ENCODE measurements around the gene KCNMB4. TPM values are rescaled to one million over a fixed set of nuclear protein-coding genes. Genes with fewer than 3 reads are reported as not detected.

KCNMB4 gene
- total and polyA plus RNA-seq, 2 of the 4 experiments (the other 2 are of a cell fraction): 0.90 to 1.1 TPM

DNA sequence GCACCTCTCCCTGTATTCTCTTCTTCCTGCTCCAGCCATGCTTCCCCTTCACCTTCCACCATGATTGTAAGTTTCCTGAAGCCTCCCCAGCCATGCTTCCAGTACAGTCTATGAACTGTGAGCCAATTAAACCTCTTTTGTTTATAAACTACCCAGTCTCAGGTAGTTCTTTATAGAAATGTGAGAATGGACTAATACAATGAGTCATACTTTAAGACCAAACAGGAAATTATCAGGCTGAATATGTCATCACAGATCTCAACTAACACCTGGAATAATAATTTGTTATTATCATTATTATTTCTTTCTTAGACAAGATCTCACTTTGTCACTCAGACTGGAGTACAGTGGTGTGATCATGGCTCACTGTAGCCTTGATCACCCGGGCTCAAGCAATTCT is 85.4 kb downstream of the KCNMB4 start:
- BruUV-seq (replicated peaks): no TSS peak
- no CpG with 5 or more reads among the region's 1 CpG for WGBS, 2 experiments (ENCODE audit: extremely low coverage in 2 of 2, insufficient read length in 1 of 2)
- POLR2A ChIA-PET (ENCODE audit: unreplicated experiment): no interaction called here

More for the DNA sequence above, 85.4 kb downstream of the KCNMB4 start:
- no peaks in the 10 kb centered on the region for H3K9me1 ChIP-seq (ENCODE audit: insufficient read depth, low read length)
- intact Hi-C loops (cut with micrococcal nuclease) (no loop called here), in situ Hi-C loops (cut with MboI; ENCODE audit: low sequenced_read_pairs) (no loop called here), dilution Hi-C loops (cut with HindIII; ENCODE audit: low sequenced_read_pairs, unreplicated experiment) (no loop called here)
- no peak overlapping the region for H3K18ac ChIP-seq (ENCODE audit: low read depth, low read length)
- H3K4ac ChIP-seq (ENCODE audit: low read depth, low read length): no peak overlapping the region
- H3K56ac ChIP-seq (ENCODE audit: extremely low read depth, insufficient read depth, low read length): no peak overlapping the region
- H2BK5ac ChIP-seq (ENCODE audit: low read depth, low read length, poor library complexity, severe bottlenecking): no peak overlapping the region
- no peak overlapping the region for H4K8ac ChIP-seq (ENCODE audit: low read depth in 2 of 2, low read length in 2 of 2)
- H3K36me3 ChIP-seq (ENCODE audit: control insufficient read depth, insufficient read depth, low read length): no peaks in the 10 kb centered on the region
- H2AFZ ChIP-seq (replicated peaks; ENCODE audit: low read length, poor library complexity): no peak overlapping the region
- no peak overlapping the region for H3K14ac ChIP-seq (replicated peaks; ENCODE audit: low read depth, low read length)
- H3K9me3 ChIP-seq (ENCODE audit: control insufficient read depth, insufficient read depth, low read length): no peaks in the 10 kb centered on the region; the same call in 1 of the 2 replicates
- no peak overlapping the region for H4K5ac ChIP-seq (ENCODE audit: low read depth, low read length)
- no peak overlapping the region for H3K23ac ChIP-seq (ENCODE audit: low read depth, low read length)
- no peak overlapping the region for H3K27ac ChIP-seq (ENCODE audit: insufficient read depth, low read length)
- DNase-seq (no peak), ATAC-seq (ENCODE audit: low read depth) (no peak)
- H3K9ac ChIP-seq (ENCODE audit: low read depth, low read length): no peak overlapping the region
- no peak overlapping the region for H3K4me3 ChIP-seq (ENCODE audit: insufficient read depth, low read depth, low read length)
- no peak overlapping the region for H2AK9ac ChIP-seq (replicated peaks; ENCODE audit: low read depth, low read length, poor library complexity)
- no peak overlapping the region for H2BK20ac ChIP-seq (ENCODE audit: low read depth, low read length)
- H2BK15ac ChIP-seq (ENCODE audit: low read depth, low read length): no peak overlapping the region
- no peak overlapping the region for H2AK5ac ChIP-seq (ENCODE audit: low read depth, low read length)
- no peak for TF ChIP-seq MAFK (IDR thresholded peaks at IDR 0.05; ENCODE audit: low read depth, low read length)
- TF ChIP-seq RAD21 (IDR thresholded peaks at IDR 0.05; ENCODE audit: low read length): no peak
- TF ChIP-seq NFE2L2 (IDR thresholded peaks at IDR 0.05; ENCODE audit: low read depth, low read length): no peak
- TF ChIP-seq MXI1 (IDR thresholded peaks at IDR 0.05; ENCODE audit: borderline replicate concordance, low read depth, low read length): no peak
- TF ChIP-seq MAZ (IDR thresholded peaks at IDR 0.05; ENCODE audit: borderline replicate concordance, low read depth, low read length): no peak
- TF ChIP-seq, protein P1, sequence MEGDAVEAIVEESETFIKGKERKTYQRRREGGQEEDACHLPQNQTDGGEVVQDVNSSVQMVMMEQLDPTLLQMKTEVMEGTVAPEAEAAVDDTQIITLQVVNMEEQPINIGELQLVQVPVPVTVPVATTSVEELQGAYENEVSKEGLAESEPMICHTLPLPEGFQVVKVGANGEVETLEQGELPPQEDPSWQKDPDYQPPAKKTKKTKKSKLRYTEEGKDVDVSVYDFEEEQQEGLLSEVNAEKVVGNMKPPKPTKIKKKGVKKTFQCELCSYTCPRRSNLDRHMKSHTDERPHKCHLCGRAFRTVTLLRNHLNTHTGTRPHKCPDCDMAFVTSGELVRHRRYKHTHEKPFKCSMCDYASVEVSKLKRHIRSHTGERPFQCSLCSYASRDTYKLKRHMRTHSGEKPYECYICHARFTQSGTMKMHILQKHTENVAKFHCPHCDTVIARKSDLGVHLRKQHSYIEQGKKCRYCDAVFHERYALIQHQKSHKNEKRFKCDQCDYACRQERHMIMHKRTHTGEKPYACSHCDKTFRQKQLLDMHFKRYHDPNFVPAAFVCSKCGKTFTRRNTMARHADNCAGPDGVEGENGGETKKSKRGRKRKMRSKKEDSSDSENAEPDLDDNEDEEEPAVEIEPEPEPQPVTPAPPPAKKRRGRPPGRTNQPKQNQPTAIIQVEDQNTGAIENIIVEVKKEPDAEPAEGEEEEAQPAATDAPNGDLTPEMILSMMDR (conservative IDR thresholded peaks at IDR 0.05; ENCODE audit: low read depth, low read length): no peak
- TF ChIP-seq CEBPB (IDR thresholded peaks at IDR 0.05; ENCODE audit: low read depth, low read length): no peak
- no peak for TF ChIP-seq SMC3 (IDR thresholded peaks at IDR 0.05; ENCODE audit: low read depth, low read length)
- no peak for TF ChIP-seq POLR2A (IDR thresholded peaks at IDR 0.05; ENCODE audit: low read depth, low read length)
- TF ChIP-seq RCOR1 (IDR thresholded peaks at IDR 0.05; ENCODE audit: insufficient replicate concordance, low read length): no peak
- TF ChIP-seq, protein P2, sequence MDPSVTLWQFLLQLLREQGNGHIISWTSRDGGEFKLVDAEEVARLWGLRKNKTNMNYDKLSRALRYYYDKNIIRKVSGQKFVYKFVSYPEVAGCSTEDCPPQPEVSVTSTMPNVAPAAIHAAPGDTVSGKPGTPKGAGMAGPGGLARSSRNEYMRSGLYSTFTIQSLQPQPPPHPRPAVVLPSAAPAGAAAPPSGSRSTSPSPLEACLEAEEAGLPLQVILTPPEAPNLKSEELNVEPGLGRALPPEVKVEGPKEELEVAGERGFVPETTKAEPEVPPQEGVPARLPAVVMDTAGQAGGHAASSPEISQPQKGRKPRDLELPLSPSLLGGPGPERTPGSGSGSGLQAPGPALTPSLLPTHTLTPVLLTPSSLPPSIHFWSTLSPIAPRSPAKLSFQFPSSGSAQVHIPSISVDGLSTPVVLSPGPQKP (IDR thresholded peaks at IDR 0.05; ENCODE audit: borderline replicate concordance, low read depth, low read length): no peak
- no peak for TF ChIP-seq CHD1 (IDR thresholded peaks at IDR 0.05; ENCODE audit: low read depth, low read length)
- TF ChIP-seq RFX5 (IDR thresholded peaks at IDR 0.05; ENCODE audit: low read depth, low read length): no peak
- no peak for TF ChIP-seq BHLHE40 (IDR thresholded peaks at IDR 0.05; ENCODE audit: low read depth, low read length)
- TF ChIP-seq, protein P3, sequence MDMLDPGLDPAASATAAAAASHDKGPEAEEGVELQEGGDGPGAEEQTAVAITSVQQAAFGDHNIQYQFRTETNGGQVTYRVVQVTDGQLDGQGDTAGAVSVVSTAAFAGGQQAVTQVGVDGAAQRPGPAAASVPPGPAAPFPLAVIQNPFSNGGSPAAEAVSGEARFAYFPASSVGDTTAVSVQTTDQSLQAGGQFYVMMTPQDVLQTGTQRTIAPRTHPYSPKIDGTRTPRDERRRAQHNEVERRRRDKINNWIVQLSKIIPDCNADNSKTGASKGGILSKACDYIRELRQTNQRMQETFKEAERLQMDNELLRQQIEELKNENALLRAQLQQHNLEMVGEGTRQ (IDR thresholded peaks at IDR 0.05; ENCODE audit: low read depth, low read length): no peak
- TF ChIP-seq FOS (IDR thresholded peaks at IDR 0.05; ENCODE audit: low read depth, low read length): no peak
- H3K79me1 ChIP-seq (ENCODE audit: low read depth in 1 of 2, low read length in 2 of 2): no peaks in the 10 kb centered on the region
- no peaks in the 10 kb centered on the region for H4K20me1 ChIP-seq (ENCODE audit: insufficient read depth, low read length)
- no peaks in the 10 kb centered on the region for H3K27me3 ChIP-seq (ENCODE audit: control insufficient read depth, insufficient read depth, low read length)
- no peak overlapping the region for H4K91ac ChIP-seq (ENCODE audit: insufficient read depth, low read depth, low read length)
- CTCF ChIA-PET: no interaction called here
- no peak overlapping the region for H2BK120ac ChIP-seq (ENCODE audit: low read depth, low read length)
- H3K4me1 ChIP-seq (ENCODE audit: control insufficient read depth, insufficient read depth, low read length): no peaks in the 10 kb centered on the region
- no peak overlapping the region for H3K4me2 ChIP-seq (ENCODE audit: low read depth, low read length)
